ENCODE measurements around the gene GPRC6A. TPM values are rescaled to one million over a fixed set of nuclear protein-coding genes. Genes with fewer than 3 reads are reported as not detected.

Gene GPRC6A
- total RNA-seq, 4 donors from 2014 or later, result not detected

- no peak for TF ChIP-seq CTCF (IDR thresholded peaks at IDR 0.05; ENCODE audit: low read depth)
These were observed 16.7 kb downstream of the GPRC6A start for GRCh38 chr6:116812051-116812650.

- TF ChIP-seq CTCF (IDR thresholded peaks at IDR 0.05; ENCODE audit: low read depth), result no peak
These were observed 26.9 kb downstream of the GPRC6A start for GRCh38 chr6:116801971-116802370.

- no peak for TF ChIP-seq CTCF (IDR thresholded peaks at IDR 0.05; ENCODE audit: low read depth)
These were observed 28.9 kb downstream of the GPRC6A start for GRCh38 chr6:116799945-116800344.

GRCh38 chr6:116797585-116797984 lies 31.3 kb downstream of the GPRC6A start:
- TF ChIP-seq CTCF (IDR thresholded peaks at IDR 0.05; ENCODE audit: low read depth), result no peak

- TF ChIP-seq CTCF (IDR thresholded peaks at IDR 0.05; ENCODE audit: low read depth), result no peak
These were observed 35.7 kb downstream of the GPRC6A start for GRCh38 chr6:116793224-116793623.

- TF ChIP-seq CTCF (IDR thresholded peaks at IDR 0.05; ENCODE audit: low read depth), result no peak
These were observed 45.0 kb downstream of the GPRC6A start for GRCh38 chr6:116783852-116784251.

- TF ChIP-seq CTCF (IDR thresholded peaks at IDR 0.05; ENCODE audit: low read depth), result no peak
These were observed 49.2 kb downstream of the GPRC6A start for GRCh38 chr6:116779573-116780164.
